Kidney epithelial cell (primary cell): ENCODE measurements around the gene CIDEA. TPM values are rescaled to one million over a fixed set of nuclear protein-coding genes. Genes with fewer than 3 reads are reported as not detected.

Experiments used
- DNase-seq: peaks from one replicate; pipeline ENCODE4 v3.0.0-alpha.2; 2010; ENCODE audit warnings: low read depth
- H3K27me3 ChIP-seq: 2 replicates; pipeline ENCODE4 v1.6.0; 2011; ENCODE audit warnings: low read length; ENCODE audit not compliant: control insufficient read depth, insufficient read depth
- H3K36me3 ChIP-seq: 2 replicates; pipeline ENCODE4 v1.5.1; 2011; ENCODE audit warnings: low read length; ENCODE audit not compliant: control insufficient read depth, insufficient read depth
- H3K4me3 ChIP-seq: 2 replicates; pipeline ENCODE4 v1.5.1; 2011; ENCODE audit warnings: low read depth, mild to moderate bottlenecking, control low read depth, low read length
- CTCF ChIP-seq: IDR thresholded peaks from 2 replicates; pipeline ENCODE4 v1.5.1; 2011; ENCODE audit warnings: mild to moderate bottlenecking, moderate library complexity, low read length, control low read depth, inconsistent platforms; ENCODE audit not compliant: insufficient read depth, poor library complexity, severe bottlenecking
- total RNA-seq: library from RNA; depleted of rRNA; stranded (reverse); fragments of >200 nt; gene quantifications from 2 replicates; pipeline ENCODE4 v1.2.3, GENCODE V29; 2015

CIDEA gene
- total RNA-seq, 1 donor from 2014 or later: 7.1 TPM

- no peak for DNase-seq
- no peaks in the 10 kb centered on the region for H3K27me3 ChIP-seq
- TF ChIP-seq CTCF: no peak
- no peak overlapping the region for H3K4me3 ChIP-seq
- peaks cover 1% of the 10 kb centered on the region for H3K36me3 ChIP-seq
Measured at GRCh38 chr18:12313530-12314245, 59.5 kb downstream of the CIDEA start.

- Histone ChIP-seq H3K36me3 (peaks cover 1% of the 10 kb centered on the region), H3K27me3 (no peaks in the 10 kb centered on the region), H3K4me3 (no peak overlapping the region)
- TF ChIP-seq CTCF: no peak
- no peak for DNase-seq
Measured at GRCh38 chr18:12314591-12315305, 60.6 kb downstream of the CIDEA start.

- no peak overlapping the region for H3K4me3 ChIP-seq
- H3K27me3 ChIP-seq: no peaks in the 10 kb centered on the region
- H3K36me3 ChIP-seq: peaks cover 1% of the 10 kb centered on the region
- DNase-seq: no peak
- no peak for TF ChIP-seq CTCF
Measured at GRCh38 chr18:12315490-12315889, 61.3 kb downstream of the CIDEA start.

GRCh38 chr18:12315911-12316310, 61.8 kb downstream of the CIDEA start:
- Histone ChIP-seq H3K4me3 (no peak overlapping the region), H3K36me3 (peaks cover 1% of the 10 kb centered on the region), H3K27me3 (no peaks in the 10 kb centered on the region)
- no peak for DNase-seq
- TF ChIP-seq CTCF: no peak

GRCh38 chr18:12317664-12318333, 63.6 kb downstream of the CIDEA start:
- Histone ChIP-seq H3K4me3 (no peak overlapping the region), H3K36me3 (no peaks in the 10 kb centered on the region), H3K27me3 (no peaks in the 10 kb centered on the region)
- TF ChIP-seq CTCF: no peak
- no peak for DNase-seq

- H3K4me3 ChIP-seq: no peak overlapping the region
- no peaks in the 10 kb centered on the region for H3K27me3 ChIP-seq
- DNase-seq: no peak
- TF ChIP-seq CTCF: no peak
- H3K36me3 ChIP-seq: no peaks in the 10 kb centered on the region
Measured at GRCh38 chr18:12318334-12318697, 64.2 kb downstream of the CIDEA start.
